SH-SY5Y (cell line): ENCODE measurements around the gene BICRA.

Experiments used
- GATA2 ChIP-seq: IDR thresholded peaks from 2 replicates; pipeline ENCODE4 v1.6.1; 2011; ENCODE audit warnings: mild to moderate bottlenecking, low read depth, low read length
- GATA3 ChIP-seq: IDR thresholded peaks from 2 replicates; pipeline ENCODE4 v1.6.1; 2011; ENCODE audit warnings: low read depth, mild to moderate bottlenecking, low read length, moderate library complexity

- TF ChIP-seq GATA2 (no peak), GATA3 (no peak)
Observed at GRCh38 chr19:47607564-47608073, 1.3 kb upstream of the BICRA start.
